WERI-Rb-1 (cell line): Measurements from ENCODE around the gene FAS.

Experiments used
- DNase-seq: peaks from one replicate; pipeline ENCODE4 v3.0.0-alpha.2; 2020
- H3K27ac ChIP-seq: fragments of 250-450 bp; sonication (Bioruptor Pico); 2 replicates; pipeline ENCODE4 v1.5.1; 2020; ENCODE audit warnings: mild to moderate bottlenecking, moderate library complexity
- H3K27me3 ChIP-seq: fragments of 250-450 bp; sonication (Bioruptor Pico); 2 replicates; pipeline ENCODE4 v1.5.1; 2021; ENCODE audit warnings: mild to moderate bottlenecking, low read depth, moderate library complexity; ENCODE audit not compliant: insufficient read depth, severe bottlenecking
- H3K36me3 ChIP-seq: fragments of 250-450 bp; sonication (Bioruptor Pico); 2 replicates; pipeline ENCODE4 v1.5.1; 2020; ENCODE audit warnings: mild to moderate bottlenecking, moderate library complexity
- H3K4me3 ChIP-seq: 2 replicates; pipeline ENCODE4 v1.5.1; 2011; ENCODE audit warnings: low read depth, mild to moderate bottlenecking, control low read depth, low read length
- H3K9me3 ChIP-seq: fragments of 250-450 bp; sonication (Bioruptor Pico); 2 replicates; pipeline ENCODE4 v1.5.1; 2021; ENCODE audit warnings: mild to moderate bottlenecking, moderate library complexity; ENCODE audit not compliant: severe bottlenecking
- CTCF ChIP-seq: IDR thresholded peaks from 2 replicates; pipeline ENCODE4 v1.5.1; 2011; ENCODE audit warnings: low read depth, mild to moderate bottlenecking, control low read depth, inconsistent platforms, low read length

The FAS gene

GRCh38 chr10:89022734-89023133 is 32.1 kb downstream of the FAS start:
- Histone ChIP-seq H3K4me3 (no peak overlapping the region), H3K36me3 (no peaks in the 10 kb centered on the region), H3K27ac (no peak overlapping the region), H3K27me3 (no peaks in the 10 kb centered on the region), H3K9me3 (peaks cover 8% of the 10 kb centered on the region)
- TF ChIP-seq CTCF = no peak
- DNase-seq = no peak

GRCh38 chr10:89025453-89025852 is 34.9 kb downstream of the FAS start:
- Histone ChIP-seq H3K27ac (no peak overlapping the region), H3K9me3 (peaks cover 3% of the 10 kb centered on the region), H3K4me3 (no peak overlapping the region), H3K36me3 (no peaks in the 10 kb centered on the region), H3K27me3 (no peaks in the 10 kb centered on the region)
- no peak for TF ChIP-seq CTCF
- no peak for DNase-seq

GRCh38 chr10:89029181-89029580 is 38.6 kb downstream of the FAS start:
- Histone ChIP-seq H3K36me3 (no peaks in the 10 kb centered on the region), H3K4me3 (no peak overlapping the region), H3K9me3 (no peaks in the 10 kb centered on the region), H3K27ac (no peak overlapping the region), H3K27me3 (no peaks in the 10 kb centered on the region)
- no peak for DNase-seq
- no peak for TF ChIP-seq CTCF

- DNase-seq = peak; percentile 64
- no peaks in the 10 kb centered on the region for H3K36me3 ChIP-seq
- H3K9me3 ChIP-seq = no peaks in the 10 kb centered on the region
- peak; percentile 82 for TF ChIP-seq CTCF
- H3K27me3 ChIP-seq = no peaks in the 10 kb centered on the region
- no peak overlapping the region for H3K4me3 ChIP-seq
- H3K27ac ChIP-seq = no peak overlapping the region
Measured at GRCh38 chr10:89029785-89030437, 39.3 kb downstream of the FAS start.

- Histone ChIP-seq H3K36me3 (no peaks in the 10 kb centered on the region), H3K9me3 (no peaks in the 10 kb centered on the region), H3K27me3 (no peaks in the 10 kb centered on the region), H3K4me3 (no peak overlapping the region), H3K27ac (no peak overlapping the region)
- no peak for TF ChIP-seq CTCF
- no peak for DNase-seq
Measured at GRCh38 chr10:89030791-89031190, 40.2 kb downstream of the FAS start.

GRCh38 chr10:89032141-89032891 is 41.7 kb downstream of the FAS start:
- Histone ChIP-seq H3K27ac (no peak overlapping the region), H3K27me3 (no peaks in the 10 kb centered on the region), H3K36me3 (no peaks in the 10 kb centered on the region), H3K4me3 (no peak overlapping the region), H3K9me3 (no peaks in the 10 kb centered on the region)
- no peak for TF ChIP-seq CTCF
- no peak for DNase-seq
